Keratinocyte (primary cell): ENCODE results near the gene COL8A1.

Experiments
- EZH2 ChIP-seq: IDR thresholded peaks from one replicate; pipeline ENCODE4 v1.6.1; 2012; ENCODE audit warnings: inconsistent platforms, mild to moderate bottlenecking, low read length, moderate library complexity
- TF ChIP-seq, protein P1 (sequence below), 3 experiments: IDR thresholded peaks in 1 of 3; conservative IDR thresholded peaks in 1 of 3; optimal IDR thresholded peaks in 1 of 3; 2 replicates in 2 of 3; 3 replicates in 1 of 3; pipeline versions ENCODE3 to v1.5.1; 2011; ENCODE audit warnings: low read length in 3 of 3, mild to moderate bottlenecking in 3 of 3, moderate library complexity in 2 of 3, control low read depth in 1 of 3, inconsistent platforms in 1 of 3; ENCODE audit not compliant: insufficient read depth in 2 of 3; ENCODE audit errors: extremely low read depth in 1 of 3

DNA sequence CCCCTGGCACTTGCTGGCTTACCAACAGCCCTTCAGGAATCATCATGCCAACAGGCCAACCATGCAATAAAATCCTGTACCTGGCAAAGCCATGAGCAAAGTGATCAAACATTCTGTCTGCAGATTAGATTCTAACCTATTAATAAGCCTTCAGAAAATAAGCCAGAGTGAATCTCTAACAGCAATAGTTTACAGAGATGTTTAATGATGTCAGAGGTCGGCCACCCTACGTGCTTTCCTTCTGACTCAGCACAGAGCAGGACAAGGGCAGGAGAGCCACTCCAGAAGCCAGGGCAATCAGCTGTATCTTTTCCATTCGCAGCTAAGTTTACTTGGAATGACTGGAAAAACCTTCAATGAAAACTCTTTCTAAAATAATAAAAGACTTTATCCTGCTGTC, 13.1 kb downstream of the COL8A1 start:
- TF ChIP-seq, protein P1, sequence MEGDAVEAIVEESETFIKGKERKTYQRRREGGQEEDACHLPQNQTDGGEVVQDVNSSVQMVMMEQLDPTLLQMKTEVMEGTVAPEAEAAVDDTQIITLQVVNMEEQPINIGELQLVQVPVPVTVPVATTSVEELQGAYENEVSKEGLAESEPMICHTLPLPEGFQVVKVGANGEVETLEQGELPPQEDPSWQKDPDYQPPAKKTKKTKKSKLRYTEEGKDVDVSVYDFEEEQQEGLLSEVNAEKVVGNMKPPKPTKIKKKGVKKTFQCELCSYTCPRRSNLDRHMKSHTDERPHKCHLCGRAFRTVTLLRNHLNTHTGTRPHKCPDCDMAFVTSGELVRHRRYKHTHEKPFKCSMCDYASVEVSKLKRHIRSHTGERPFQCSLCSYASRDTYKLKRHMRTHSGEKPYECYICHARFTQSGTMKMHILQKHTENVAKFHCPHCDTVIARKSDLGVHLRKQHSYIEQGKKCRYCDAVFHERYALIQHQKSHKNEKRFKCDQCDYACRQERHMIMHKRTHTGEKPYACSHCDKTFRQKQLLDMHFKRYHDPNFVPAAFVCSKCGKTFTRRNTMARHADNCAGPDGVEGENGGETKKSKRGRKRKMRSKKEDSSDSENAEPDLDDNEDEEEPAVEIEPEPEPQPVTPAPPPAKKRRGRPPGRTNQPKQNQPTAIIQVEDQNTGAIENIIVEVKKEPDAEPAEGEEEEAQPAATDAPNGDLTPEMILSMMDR (optimal IDR thresholded peaks at IDR 0.05 in 1 of 3, IDR thresholded peaks at IDR 0.05 in 1 of 3, conservative IDR thresholded peaks at IDR 0.05 in 1 of 3; ENCODE audit: extremely low read depth in 1 of 3, insufficient read depth in 2 of 3, low read length in 3 of 3): no peak
- no peak for TF ChIP-seq EZH2
